ENCODE data around the gene BSDC1.

- TF ChIP-seq CTCF (IDR thresholded peaks at IDR 0.05) (no peak), POLR2A (IDR thresholded peaks at IDR 0.05; ENCODE audit: low read depth) (no peak), POLR2AphosphoS5 (IDR thresholded peaks at IDR 0.05) (no peak), EP300 (IDR thresholded peaks at IDR 0.05) (no peak)
Observed at GRCh38 chr1:32338637-32339145, 55.5 kb downstream of the BSDC1 start.
